A172 (cell line): Measurements from ENCODE around the gene ABLIM3. TPM values are rescaled to one million over a fixed set of nuclear protein-coding genes. Genes with fewer than 3 reads are reported as not detected.

Experiments
- DNase-seq: peaks from one replicate; pipeline ENCODE4 v3.0.0-alpha.2; 2015; ENCODE audit warnings: low spot score
- total RNA-seq: library from RNA; depleted of rRNA; stranded (reverse); fragments of >200 nt; shearing (Covaris generic); gene quantifications from 2 replicates; pipeline ENCODE4 v1.2.3, GENCODE V29; 2014; rRNA removed

ABLIM3 gene
- total RNA-seq, 1 experiment from 2014 or later = 15.9 TPM

DNA sequence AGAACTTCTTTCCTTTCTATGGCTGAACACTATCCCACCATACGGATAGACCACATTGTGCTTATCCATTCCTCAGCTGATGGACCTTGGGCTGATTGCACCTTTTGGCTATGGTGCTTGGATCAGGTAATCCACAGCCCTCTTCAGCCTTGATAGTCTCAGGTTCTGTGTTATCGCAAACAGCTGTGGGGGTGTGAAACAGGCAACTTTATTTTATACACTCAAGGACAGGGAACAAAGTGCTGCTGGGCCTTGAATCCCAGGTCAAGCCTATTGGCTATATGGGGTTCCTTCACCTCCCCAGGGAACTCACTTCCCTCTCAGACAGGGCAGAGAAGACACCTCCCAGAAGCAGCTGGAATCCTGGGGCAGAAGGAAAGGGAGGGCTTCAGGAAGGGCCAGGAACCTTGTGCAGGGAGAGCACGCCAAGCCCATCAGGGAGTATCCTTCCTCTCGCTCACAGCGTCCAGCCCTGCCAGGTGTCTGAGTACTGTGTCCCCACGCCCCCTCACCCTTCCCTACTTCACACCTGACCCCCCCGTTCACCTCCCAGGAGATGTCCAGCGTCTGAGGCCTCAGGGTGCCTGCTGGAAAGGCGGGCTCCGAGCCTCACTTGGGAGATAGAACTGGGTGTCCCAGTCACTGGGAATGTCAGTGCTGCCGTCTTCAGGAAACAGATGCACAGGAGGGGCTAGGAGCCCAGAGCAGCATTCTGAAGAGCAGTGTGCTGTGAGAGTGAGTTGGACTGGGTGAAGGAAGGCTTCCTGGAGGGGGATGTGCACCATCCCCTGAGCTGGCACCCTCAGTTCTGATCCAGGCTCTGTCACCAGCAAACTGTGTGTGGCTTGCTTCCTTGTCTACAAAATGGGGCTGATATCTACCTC is 163.1 kb downstream of the ABLIM3 start:
- DNase-seq = no peak

DNA sequence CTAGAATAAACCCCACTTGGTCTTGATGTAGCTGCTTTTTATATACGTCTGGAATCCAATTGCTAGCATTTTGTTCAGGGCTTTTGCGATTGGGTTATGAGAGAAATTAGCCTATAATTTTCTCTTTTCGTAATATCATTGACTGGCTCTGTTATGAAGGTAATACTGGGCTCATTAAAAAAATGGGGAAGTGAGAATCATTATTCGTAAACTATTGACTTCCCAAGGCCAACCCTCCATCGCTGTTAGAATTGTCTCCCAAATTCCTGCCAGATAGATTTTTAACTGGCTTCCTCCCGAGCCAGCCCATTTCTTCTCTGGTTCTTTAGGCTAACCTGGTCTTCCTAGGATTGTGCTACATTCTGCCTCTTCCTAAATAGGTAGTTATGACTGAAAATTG is 168.1 kb downstream of the ABLIM3 start:
- DNase-seq = no peak

Other genes starting within 250 kb of the ABLIM3 start
- 7.8 and 10.1 TPM in 2 replicates for gene SH3TC2, start 78.4 kb upstream of the ABLIM3 start, total RNA-seq
- gene AFAP1L1, start 130.4 kb downstream of the ABLIM3 start, total RNA-seq = 0.36 and 1.4 TPM in 2 replicates
- gene GRPEL2, start 204.0 kb downstream of the ABLIM3 start, total RNA-seq = 23.3 and 28.3 TPM in 2 replicates
- 15.7 and 19.7 TPM in 2 replicates for gene PCYOX1L, start 216.6 kb downstream of the ABLIM3 start, total RNA-seq
- gene IL17B, start 237.8 kb downstream of the ABLIM3 start, total RNA-seq = not detected in 2 replicates